GM19468 (cell line): Measurements from ENCODE around the gene MTMR4.
"Not testable (repeated sequence)": the region's sequence is repeated elsewhere in the genome, so short reads cannot be mapped to it uniquely, and the experiment has no call there.

Source experiments
- ATAC-seq: cut with Tn5 transposase; IDR thresholded peaks from one replicate; pipeline ENCODE4 v1.9.1; 2021; ENCODE audit warnings: mild to moderate bottlenecking, moderate library complexity, moderate number of reproducible peaks; ENCODE audit not compliant: unreplicated experiment; ENCODE audit errors: extremely low read depth

Gene MTMR4

DNA sequence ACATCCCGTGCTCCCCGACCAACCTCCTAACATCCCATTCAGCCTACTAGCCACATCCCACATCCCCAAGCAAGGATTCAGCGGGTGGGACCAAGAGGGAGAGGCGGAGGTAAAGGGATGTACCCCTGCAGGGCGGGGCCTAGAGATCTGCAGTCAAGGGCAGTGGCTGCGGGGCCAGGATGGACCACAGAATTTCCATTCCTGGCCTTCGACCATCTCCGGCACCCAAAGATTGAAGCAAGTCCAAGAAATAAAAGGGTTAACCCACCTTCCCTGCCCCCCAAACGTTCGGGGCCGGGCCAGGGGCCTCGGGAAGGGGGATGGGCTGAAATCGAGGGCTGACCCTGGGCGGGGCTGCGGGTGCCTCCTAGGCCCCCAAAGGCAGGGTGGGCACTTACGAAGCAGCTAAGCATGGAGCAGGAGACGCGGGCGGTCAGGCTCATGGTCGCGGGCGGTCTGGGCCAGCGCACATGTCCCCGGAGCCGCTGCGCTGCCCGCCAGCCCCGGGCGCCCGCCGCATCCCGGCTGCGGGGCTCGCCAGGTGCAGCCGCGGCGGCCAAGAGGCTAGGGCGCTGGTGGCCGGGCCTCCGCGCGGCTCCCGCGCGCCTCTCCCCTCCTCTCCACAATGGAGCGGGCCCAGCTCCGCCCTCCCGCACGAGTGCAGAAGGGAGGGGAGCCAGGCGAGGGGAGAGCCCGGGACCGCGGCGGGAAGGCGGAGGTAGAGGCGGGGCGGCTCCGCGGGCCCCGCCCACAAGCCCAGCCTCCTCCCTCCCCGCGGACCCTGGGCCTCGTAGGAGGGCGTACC, at the start of gene MTMR4:
TSS of gene MTMR4 (minus strand) at position 674 of the 805 bp plus-strand sequence. CDS start at position 443, 231 bp downstream.
- no peak for ATAC-seq

DNA sequence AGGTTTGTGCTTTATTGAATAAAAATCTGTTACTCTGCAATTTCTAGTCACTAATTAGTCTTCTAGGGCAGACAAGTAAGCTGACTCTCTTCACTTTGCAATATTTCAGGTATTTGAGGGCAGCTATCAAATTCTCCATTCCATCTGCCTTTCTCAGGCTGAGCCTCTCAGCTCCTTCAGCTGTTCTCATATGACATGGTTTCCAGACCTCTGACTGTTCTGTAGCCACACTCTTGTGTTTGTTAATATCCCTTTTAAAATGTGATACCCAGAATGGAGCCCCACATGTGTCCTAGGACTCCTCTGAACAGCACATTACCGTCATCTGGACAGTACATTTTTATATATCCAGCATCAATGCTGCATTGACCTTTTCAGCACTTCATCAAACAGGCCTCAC, 46.1 kb upstream of the MTMR4 start:
- no peak for ATAC-seq

DNA sequence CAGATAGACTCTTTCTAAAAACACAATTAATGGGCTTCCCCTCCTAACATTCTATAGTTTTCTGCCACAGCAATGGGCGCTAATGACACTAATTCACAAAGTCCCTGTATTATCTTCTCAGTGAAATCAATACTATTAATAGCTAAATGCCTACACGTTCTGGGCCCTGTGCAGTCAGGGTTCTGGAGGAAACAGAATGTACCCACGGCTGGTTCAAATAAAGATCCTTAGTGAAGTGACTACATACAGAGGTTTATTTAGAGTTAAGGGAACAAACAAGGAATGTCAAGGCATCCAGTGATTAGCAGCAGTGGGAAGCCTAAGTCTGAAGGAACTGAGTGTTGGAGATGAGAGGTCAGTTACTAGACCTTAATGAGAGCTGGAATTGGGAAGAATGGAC, 43.5 kb upstream of the MTMR4 start:
- no peak for ATAC-seq

DNA sequence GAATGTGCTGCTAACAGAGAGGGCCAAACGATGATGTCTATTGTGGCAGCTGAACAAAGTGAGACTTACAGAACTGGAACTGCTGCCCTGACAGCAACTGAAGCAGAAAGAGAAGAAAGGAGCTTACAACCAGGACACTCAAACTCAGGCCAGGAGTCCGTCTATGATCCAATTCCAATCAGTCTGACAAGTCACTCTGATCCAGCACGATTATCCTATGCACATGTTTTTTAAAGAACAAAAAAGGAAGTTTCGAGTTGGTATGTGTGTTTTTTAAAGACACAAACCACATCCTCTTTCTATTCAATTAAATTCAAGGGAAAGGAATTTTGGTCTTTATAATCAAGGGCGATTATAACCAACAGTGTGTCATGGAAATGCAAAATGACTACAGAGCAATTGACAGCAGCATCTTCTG, 42.4 kb upstream of the MTMR4 start:
- ATAC-seq = no peak

DNA sequence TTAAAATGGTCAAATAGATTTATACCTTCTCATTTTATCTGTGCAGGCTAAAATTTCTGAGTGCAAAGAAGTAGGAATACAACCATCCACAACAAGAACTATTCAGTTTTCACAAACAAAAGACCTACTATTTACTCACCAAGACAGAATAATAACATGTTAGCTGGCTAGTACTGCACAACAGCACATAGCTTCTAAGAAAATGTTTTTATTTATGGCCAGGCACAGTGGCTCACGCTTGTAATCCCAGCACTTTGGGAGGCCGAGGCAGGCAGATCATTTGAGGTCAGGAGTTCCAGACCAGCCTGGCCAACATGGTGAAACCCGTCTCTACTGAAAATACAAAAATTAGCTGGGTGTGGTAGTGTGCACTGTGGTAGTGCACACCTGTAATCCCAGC, 40.7 kb upstream of the MTMR4 start:
- ATAC-seq = not testable (repeated sequence)

DNA sequence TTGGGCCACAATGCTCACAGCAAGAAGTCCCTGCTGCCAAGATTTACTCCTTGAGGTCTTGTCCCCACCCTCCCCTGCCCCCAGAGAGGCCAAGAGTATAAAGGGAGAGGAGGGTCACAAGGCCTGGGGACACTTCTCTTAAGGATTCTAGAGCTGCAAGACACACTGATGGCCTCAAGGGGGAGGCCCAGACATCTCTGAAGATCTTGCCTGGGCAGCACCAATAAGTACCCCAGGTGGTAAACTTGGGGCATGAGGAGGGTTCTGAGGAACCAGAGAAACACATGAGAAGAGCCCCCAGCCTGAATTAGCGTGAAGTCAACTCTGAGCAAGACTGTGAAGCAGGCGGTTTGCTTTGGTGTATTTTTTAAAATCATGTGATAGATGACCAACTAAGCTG, 26.8 kb upstream of the MTMR4 start:
- no peak for ATAC-seq

DNA sequence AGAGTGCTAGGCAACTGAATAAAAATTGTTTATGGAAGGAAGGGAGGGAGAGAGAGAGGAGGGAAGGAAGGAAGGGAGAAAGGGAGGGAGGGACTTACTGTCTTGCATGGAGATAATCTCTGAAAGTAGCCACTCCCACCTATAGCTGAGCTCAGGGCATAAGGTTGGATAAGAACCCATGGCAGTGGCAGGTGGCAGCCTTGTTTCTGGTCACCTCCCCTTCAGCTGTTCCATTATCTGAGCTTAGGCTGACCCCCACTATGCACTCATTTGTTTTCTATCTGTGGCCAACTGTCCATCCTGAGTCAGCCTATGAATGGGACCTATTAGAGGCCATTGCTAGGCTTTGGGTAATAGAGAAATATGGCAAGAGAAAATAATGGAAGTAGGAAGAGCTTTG, 25.3 kb upstream of the MTMR4 start:
- no peak for ATAC-seq

DNA sequence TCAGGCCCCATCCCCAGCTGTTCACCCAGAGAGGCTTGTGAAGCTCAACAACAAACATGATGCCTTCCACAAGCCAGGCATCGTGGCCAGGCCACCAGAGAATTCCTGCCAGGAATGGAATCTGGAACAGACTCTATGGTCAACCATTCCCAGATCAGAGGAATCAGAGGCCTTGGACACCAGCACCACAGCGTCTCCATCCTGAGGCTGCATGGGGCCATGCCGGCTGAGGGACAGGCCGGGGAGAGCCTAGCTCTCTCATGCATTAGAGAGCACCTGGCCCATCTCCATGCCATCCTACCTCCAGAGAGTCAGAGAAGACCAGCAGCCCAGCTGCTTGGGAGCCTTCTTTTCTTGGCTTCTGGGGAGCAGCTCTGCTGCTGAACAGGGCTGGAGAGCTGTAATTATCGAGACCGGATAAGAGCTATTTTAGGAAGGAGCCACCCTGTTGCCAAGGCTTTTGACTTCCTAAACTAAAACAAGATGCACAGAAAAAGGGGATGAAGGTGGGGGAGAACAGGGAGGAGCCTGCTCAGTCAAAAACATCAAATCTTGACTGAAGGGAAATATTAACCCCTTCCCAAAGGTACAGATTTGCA, 24.5 kb upstream of the MTMR4 start:
- ATAC-seq = no peak

DNA sequence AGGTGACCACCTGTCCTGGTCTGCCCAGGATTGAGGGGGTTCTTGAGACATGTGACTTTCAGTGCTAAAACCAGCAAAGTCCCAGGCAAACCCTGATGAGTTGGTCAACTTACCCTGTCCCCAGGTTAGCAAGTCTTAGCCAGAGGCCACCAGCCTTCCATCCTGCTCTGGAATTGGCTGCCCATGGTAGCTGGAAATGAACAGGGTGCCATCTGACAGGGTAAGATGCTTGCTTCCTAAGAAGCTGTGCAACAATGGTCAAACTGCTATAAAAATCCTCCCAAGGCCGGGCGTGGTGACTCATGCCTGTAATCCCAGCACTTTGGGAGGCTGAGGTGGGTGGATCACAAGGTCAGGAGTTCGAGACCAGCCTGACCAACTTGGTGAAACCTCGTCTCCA, 22.8 kb upstream of the MTMR4 start:
- ATAC-seq = no peak

DNA sequence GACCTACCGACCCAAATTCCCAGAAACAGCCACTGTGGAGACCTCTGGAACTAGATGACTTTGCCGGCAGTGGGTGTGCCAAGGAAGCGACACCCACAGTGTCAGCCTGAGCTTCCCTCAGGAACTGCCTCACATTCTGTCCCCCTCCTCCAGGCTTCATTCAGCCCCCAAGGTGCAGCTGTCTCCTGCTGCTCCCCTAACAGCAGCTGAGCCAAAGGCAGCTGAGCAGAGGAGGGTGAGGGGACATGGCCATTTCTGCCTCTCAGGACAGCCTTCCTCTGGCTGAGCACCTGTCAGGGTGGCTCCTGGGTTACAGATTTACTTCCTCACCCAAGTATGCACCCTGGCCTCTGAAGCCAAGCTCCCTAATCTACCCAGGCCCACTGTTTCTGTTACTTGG, 22.1 kb upstream of the MTMR4 start:
- no peak for ATAC-seq

DNA sequence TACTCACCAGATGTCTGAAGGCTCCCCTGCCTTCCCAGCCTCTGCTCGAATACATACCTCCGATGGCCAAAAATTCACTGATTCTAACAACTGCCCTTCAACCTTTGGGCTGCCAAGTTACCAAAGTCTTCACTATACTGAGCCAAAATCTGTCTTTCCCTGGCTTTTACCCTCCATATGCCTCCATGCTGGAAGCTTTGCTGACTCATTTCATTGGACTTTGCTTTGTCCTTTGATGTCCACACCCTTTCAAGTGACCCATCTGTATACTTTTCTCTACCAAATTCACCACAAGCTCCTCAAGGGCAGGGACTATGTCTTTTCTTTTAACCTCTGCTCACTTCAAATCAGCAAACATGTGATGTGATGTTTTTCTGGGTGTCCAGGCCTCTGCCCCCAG, 21.0 kb upstream of the MTMR4 start:
- no peak for ATAC-seq

DNA sequence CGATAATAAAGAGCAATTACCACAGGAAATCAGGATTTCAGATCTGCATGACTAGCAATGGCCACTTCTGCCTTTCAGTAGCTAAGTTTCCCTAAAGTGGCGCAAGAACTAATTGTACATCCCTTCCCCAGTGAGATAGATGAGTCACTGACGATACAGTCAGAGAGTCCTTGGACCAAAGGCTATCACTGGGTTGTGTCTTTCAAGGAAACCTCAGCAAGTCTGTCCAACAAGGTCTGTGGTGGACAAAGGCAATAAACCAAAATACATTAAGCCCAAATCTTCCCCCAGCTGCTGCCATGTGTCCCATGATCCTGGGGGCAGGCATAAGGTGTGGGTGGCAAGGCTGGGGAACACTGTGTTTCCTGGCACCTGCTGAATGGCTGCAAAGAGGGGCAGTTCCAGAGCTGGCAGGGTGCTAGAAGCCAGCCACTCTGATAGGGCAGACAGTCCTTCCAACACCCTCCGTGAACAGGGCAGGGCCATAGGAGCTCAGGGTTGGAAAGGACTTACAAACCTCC, 20.5 kb upstream of the MTMR4 start:
- ATAC-seq = no peak

DNA sequence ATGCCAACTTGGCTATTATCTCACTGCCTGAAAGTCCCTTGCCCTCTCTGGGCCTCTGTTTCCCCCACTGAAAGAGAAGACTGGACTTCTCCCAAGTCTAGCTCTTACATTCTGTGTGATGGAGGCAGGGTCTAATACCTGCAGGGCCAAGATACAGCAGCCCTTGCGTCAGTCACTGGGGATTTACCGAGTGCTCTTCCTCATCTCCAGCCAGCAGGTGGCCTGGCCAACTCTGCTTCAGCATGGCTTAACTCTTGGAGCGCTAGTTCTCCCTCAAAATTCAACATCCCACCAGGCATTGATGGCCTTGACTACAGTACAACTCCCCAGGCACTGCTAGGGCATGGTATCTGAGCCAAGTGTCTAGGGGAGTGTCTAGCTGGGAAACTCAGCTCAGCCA, 19.9 kb upstream of the MTMR4 start:
- ATAC-seq = no peak

DNA sequence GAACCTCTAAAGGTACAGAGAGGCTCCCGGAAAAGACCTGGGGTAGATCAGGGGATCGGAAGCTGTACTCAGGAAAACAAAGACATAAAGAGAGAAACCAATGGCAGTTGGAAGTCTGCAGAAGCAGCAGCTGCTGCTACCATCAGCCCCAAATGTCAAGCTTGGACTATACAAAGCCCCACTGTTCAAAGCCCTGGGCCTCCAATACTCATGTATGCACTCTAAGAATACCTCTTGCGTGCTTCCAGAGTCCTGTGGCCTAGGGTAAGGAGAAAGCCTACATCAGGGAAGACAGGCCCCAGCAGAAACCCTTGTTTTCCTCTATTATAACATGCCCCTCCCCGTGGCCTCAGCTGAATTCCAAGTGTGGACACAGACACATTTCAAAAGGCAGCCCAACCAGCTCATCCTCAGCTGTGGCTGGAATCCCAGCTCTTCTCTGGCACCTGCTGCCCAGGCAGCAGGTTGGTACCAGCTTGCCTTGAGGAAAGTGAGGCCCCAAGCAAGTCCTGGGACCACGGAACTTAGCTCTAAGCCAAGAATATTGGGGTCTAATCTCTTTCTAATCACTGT, 19.3 kb upstream of the MTMR4 start:
- no peak for ATAC-seq

DNA sequence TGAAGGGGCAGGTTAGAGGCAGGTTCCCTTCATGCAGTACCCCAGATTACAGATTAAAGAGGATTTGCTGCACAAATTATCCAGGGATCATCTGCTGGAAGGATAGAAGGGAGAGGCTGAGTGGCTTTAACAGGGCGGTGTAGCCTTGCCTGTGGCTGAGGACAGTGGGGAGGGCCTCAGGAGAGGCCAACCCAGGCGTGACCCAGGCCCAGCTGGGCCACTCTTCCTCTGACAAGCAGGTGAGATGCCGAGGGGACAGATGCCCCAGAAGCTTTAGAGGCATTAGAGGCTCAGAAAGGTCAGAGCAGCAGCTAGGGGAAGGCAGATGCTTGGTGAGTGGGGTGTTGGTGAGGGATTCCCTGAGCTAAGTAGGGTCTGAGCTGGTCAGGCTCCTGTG, 18.1 kb upstream of the MTMR4 start:
- ATAC-seq = no peak

DNA sequence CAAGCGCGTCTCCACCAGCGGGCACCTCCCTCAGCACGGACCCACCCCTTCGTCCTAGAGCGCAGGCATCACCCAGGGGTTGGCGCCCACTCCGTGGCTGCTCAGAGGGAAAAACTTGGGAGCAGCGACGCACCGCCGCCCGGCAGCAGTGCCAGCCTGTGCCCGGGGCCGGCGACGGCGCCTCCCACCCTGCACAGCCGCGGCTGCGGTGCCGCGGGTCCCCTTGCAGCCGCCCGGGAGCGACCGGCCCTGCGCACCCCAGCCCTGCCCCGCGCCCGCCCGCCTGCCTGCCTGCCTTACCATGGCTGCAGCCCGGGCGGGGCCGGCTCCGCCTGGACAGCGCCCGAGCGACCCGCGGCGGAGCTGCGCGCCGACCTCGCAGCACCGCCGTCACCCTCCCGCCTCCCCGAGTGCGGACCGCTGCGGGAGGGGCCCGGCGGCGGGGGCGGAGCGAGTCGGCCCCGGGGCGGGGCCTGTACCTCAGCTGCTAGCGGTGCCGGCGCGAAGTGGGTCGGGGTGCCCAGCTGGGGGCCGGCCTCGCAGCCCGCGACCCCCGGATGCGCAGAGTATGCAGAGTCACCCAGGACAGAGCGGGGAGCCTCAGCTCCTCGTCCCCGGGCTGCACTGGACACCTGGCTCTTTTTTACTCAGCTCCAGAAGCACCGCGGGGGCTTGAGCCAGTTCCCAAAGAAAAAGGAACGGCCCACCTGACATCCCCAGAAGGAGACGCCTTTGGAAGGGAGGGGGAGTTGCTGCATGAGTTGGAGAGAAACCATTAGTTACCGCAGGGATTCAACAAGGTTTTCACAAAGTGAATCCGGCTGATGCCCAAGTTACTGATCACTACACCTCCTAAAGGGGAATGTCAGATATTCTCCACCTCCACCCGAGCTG, 17.5 kb upstream of the MTMR4 start:
- ATAC-seq = no peak

DNA sequence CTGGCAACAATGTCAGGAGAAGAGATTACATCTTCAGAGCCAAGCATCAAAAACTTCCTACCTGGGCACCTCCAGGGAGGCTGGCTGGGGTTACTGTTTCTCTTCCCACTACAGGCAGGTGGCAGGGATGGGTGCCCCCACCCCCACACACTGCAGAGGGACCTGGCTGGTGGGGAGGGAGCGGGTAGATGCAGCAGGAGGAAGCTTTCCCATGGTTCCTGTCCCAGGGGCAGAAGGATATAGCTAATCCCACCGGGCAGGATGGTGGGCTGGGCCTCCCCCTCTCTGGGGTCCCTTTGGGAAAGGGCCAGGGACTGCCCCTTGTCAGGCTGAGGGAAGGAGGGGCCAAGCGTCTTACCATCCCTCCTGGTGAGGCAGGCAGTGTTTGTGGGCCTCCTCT, 16.7 kb upstream of the MTMR4 start:
- no peak for ATAC-seq

DNA sequence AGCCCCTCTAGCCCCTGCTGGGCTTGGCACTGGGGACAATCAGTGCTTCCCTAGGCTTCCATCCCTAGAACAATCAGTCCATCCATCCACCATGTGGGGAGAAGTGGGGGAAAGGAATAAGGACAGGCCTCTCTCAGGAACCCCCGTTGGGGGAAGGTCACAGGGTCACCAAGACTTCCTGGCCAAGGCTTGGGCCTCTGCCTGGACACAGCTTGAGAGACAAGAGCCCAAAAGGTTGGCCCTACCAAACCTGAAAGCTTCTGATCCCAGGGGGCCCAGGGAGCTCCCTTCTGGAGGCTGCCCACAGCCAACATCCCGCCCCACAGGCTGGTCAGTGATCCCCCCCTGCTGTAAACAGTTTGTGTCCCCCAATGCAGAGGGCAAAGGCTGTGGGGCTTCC, 16.2 kb upstream of the MTMR4 start:
- ATAC-seq = no peak

DNA sequence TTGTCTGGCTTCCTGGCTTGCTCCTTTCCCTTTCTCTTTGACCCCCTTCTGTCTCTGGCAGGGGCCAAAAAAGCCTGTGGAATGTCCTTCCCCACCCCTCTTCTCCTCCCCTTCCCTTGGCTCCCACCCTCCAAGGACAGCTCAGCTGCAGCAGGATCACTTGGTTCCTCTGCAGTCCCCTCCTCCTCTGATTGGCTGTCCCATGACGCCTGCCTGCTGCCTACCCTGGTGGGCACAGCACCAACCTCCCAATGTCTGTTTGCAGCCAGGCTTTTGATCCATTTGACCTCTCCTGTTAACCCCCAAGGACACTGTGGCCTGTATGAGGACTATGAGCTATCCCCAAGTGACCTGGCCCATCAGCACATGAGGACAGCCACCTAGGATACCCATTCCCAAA, 14.8 kb upstream of the MTMR4 start:
- no peak for ATAC-seq

DNA sequence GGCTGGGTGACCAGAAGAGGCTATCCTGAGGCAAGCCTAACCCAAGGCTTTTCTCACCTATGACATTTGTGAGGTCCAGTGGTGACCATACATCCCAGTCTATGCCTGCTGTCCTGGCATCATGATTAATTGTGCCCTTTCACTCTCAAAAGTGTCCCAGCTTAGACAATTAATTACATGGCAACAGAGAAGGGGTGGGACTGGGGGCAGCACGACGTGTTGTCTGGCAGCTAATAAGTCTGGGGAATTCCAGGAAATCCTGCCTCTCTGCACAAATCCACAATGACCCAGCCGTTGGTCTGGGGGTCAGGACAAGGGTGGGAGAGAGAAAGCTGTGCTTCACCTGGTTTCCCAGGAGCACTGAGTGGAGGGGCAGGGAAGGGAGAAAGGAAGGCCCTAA, 14.0 kb upstream of the MTMR4 start:
- ATAC-seq = no peak
